GM20431 (cell line): ENCODE data around the gene ZNF74.
"Not testable (repeated sequence)": the region's sequence is repeated elsewhere in the genome, so short reads cannot be mapped to it uniquely, and the experiment has no call there.

Experiments
- in situ Hi-C: fragments of 300-500 bp; cut with MseI, MboI; formaldehyde crosslinking; loops from one replicate; pipeline ENCODE4 v1.15.0; 2020; ENCODE audit warnings: low sequenced_read_pairs; ENCODE audit not compliant: unreplicated experiment

Gene ZNF74

DNA sequence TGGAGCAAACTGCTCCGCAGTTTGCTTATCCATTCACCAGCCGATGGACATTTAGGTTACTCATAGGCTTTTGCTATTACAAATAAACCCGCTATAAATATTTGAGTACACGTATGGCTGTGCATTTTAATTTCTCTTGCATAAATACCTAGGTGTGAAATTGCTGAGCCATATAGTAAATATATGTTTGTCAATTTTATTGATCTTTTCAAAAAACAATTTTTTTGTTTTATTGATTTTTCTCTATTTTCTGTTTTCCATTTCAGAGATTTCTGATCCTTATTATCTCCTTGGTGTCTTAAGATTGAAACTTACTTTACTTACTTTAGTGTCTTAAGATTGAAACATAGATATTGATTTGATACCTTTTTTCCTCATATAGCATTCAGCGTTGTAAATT is 4.5 kb downstream of the ZNF74 start:
- in situ Hi-C loops, result no loop called here

DNA sequence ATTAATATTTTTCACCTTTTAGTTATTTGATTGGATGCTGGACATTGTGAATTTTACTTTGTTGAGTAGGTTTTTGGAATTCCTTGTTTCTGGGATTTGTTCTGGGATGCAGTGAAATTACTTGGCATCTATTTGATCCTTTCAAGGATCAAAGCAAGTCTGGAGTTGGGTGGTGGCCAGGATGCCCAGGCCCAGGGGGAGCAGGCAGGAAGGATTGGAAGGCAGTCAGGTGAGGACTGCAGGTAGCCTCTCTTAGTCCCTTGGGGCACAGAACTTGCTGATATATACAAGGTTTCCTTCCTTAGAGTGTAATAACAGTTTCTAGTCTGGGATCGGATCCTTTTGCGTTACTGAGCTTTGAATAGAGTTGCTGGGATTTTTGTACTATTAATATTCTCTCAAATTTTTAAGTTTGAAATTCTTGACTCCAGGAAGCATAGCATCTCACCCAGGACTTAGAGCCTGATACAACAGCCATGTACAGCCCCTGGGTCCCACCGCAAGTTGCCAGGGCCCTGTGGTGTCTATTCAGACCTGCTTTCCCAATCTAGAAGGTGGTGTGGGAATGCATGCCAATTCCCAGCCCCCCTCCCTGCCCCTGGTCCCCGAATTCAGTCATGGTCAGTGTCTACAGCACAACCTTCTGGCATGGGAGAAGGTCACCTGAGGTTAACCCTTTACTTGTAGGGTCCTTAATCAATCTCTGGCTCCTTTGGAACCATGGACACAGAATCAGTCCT is 6.1 kb downstream of the ZNF74 start:
- in situ Hi-C loops, result no loop called here

GRCh38 chr22:20400606-20401375 is 6.8 kb downstream of the ZNF74 start:
- in situ Hi-C loops, result no loop called here

- in situ Hi-C loops, result no loop called here
These were observed 7.5 kb downstream of the ZNF74 start for GRCh38 chr22:20401376-20402014.

DNA sequence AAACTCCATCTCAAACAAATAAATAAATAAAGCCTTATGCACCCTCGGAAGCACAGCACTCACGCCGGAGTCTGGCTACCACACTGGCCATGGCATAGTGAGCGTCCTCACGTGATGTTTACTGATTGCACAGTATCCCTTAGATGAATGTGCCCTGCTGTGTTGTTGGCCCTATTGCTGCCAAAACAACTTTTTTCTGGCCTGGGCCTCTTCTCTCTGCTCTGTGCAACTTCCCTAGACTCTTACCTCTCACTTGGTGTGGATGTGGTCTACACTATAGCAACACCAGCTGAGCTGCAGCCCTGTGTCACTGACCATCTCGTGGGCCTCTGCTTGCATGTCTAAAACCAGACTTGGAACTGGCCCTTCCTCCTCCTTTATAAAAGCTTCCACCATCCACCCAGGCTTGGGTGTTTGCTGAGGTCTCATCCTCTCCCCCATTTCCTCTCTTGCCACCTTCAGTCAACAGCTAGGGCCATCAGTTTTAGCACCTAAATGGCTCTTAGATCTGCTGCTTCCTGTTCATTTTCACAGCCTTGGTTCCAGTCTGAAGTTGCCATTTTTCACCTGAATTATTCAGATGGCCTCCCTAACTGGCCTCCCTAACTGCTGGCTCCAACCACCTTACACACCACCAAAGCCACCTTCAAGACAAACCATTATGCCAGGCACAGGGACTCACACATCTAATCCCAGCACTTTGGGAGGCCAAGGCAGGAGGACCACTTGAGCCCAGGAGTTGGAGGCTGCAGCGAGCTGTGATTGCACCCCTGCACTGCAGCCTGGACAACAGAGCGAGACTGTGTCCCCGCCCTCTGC is 9.2 kb downstream of the ZNF74 start:
- in situ Hi-C loops, result no loop called here

GRCh38 chr22:20403779-20404140 is 9.8 kb downstream of the ZNF74 start:
- in situ Hi-C loops, result no loop called here

GRCh38 chr22:20404881-20405280 is 10.9 kb downstream of the ZNF74 start:
- in situ Hi-C loops, result no loop called here

- in situ Hi-C loops, result no loop called here
These were observed 11.5 kb downstream of the ZNF74 start for GRCh38 chr22:20405291-20405930.

DNA sequence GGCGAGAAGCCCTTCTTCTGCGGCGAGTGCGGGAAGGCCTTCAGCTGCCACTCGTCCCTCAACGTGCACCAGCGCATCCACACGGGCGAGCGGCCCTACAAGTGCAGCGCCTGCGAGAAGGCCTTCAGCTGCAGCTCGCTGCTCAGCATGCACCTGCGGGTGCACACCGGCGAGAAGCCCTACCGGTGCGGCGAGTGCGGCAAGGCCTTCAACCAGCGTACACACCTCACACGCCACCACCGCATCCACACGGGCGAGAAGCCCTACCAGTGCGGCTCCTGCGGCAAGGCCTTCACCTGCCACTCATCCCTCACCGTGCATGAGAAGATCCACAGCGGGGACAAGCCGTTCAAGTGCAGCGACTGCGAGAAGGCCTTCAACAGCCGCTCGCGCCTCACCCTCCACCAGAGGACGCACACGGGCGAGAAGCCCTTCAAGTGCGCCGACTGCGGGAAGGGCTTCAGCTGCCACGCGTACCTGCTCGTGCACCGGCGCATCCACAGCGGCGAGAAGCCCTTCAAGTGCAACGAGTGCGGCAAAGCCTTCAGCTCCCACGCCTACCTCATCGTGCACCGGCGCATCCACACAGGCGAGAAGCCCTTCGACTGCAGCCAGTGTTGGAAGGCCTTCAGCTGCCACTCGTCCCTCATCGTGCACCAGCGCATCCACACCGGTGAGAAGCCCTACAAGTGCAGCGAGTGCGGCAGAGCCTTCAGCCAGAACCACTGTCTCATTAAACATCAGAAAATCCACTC is 12.2 kb downstream of the ZNF74 start:
- in situ Hi-C loops, result no loop called here

DNA sequence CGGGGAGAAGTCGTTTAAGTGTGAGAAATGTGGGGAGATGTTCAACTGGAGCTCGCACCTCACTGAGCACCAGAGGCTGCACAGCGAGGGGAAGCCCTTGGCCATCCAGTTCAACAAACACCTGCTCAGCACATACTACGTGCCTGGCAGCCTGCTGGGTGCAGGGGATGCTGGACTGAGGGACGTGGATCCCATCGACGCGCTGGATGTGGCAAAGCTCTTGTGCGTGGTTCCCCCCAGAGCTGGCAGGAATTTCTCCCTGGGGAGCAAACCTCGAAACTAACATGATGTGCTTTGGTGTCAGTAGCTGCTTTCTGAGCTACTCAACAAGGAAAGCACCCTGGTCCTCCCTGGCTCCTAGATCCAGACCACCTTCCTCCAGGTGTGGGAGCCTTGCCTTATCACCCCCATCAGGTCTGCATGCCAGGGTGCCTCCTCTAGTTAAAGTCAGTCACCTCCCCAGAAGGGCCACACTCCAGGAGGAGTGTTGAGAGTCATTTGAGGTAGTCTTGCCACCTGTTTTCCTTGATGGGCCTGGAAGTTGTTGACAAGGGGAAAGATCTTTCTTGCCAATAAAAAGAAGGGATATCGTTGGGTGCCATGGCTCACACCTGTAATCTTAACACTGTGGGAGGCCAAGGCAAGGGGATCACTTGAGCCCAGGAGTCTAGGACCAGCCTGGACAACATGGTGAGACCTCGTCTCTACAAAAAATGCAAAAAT is 12.9 kb downstream of the ZNF74 start:
- in situ Hi-C loops, result no loop called here

DNA sequence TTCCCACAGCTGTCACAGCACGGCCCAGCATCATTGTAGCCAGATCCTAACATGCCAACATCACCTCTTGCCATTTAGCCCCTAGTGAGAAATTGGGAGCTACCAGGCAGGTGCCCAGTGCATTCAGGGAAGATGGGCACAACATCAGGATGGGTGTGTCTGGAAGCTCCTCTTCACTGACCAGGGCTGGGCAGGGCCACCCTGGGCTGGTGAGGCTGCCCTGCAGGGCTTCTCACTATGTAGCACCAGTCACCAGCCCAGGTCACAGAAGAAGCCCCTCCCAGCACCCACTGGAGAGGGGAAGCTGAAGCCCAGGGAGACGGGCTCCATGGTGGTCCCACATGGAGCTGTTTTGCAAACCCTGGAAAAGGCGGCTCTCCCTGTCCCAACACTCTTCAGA is 13.9 kb downstream of the ZNF74 start:
- in situ Hi-C loops, result no loop called here

DNA sequence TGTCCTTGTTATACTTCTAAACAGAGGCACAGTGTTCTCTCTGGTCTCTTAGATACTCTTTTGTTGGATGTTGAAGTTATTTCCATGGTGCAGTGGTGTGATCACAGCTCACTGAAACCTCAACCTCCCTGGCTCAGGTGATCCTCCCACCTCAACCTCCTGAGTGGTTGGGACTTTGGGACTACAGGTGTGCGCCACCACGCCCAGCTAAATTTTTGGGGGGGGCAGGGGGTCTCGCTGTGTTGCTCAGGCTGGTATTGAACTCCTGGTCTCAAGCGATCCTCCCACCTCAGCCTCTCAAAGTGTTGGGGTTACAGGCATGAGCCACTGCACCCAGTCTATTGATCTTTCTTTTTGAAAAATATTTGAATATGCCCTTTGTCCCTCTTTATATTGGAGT is 14.9 kb downstream of the ZNF74 start:
- in situ Hi-C loops, result no loop called here

- in situ Hi-C loops, result not testable (repeated sequence)
These were observed 15.4 kb downstream of the ZNF74 start for GRCh38 chr22:20409385-20409784.

- in situ Hi-C loops, result no loop called here
These were observed 18.7 kb downstream of the ZNF74 start for GRCh38 chr22:20412474-20413216.

DNA sequence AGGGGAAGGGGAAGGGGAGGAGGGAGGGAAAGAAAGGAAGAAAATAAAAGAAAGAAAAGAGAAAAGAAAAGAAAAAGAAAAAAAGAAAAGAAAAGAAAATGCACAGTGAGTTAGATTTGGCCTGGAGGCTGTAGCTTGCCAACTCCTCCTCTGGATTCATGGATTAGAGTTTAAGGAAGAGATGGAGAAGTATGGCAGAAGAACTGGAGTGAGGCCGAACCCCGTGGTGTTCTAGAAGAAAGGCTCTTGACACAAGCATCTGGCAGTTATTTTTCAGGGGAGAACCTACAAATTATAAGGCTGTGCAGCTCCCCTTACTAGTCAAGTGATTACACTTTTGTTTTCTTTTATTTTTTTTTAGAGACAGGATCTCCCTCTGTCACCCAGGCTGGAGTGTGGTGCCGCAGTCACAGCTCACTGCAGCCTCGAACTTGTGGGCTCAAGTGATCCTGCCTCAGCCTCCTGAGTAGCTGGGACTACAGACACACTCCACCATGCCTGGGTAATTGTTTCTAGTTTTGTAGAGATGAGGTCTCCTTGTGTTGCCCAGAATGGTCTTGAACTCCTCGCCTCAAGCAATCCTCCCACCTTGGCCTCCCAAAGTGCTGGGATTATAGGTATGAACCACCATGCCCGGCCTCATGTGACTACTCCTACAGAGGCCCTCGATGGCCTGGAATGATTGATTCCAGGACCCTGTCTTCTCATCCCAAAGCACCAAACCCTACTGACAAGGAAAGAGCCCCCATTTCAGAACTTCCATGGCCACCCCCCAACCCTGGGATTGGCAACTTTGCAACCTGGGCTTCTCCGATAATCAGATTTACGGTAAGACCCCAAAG is 19.5 kb downstream of the ZNF74 start:
- in situ Hi-C loops, result no loop called here

DNA sequence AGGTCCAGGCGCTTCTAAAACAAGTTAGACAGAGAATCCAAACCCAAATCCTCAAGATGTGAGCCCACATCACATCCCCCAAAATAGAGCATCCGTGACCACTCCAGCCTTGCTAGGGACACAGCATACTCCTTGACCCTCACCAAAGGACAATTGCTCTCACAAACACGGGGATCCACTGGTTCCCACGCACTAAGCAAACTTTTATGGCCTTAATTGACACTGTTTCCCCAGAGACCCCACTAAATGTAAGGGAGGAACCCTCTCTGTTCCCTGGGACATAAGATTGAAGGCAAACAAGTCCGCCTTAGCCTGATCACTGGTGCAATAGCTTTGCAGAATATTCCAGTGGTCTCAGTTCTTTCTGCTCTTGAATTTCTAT is 20.1 kb downstream of the ZNF74 start:
- in situ Hi-C loops, result no loop called here

GRCh38 chr22:20414450-20414849 is 20.5 kb downstream of the ZNF74 start:
- in situ Hi-C loops, result no loop called here
